GM21576 (cell line): ENCODE results near the gene THADA.
"Not testable (repeated sequence)": the region's sequence is repeated elsewhere in the genome, so short reads cannot be mapped to it uniquely, and the experiment has no call there.

ENCODE experiments used
- ATAC-seq: cut with Tn5 transposase; IDR thresholded peaks from one replicate; pipeline ENCODE4 v1.9.1; 2021; ENCODE audit warnings: mild to moderate bottlenecking, moderate library complexity; ENCODE audit not compliant: unreplicated experiment

THADA gene

GRCh38 chr2:43196768-43197587 is 398.9 kb downstream of the THADA start:
- no peak for ATAC-seq

- peak; percentile 43 for ATAC-seq
Observed at GRCh38 chr2:43194121-43194869, 401.5 kb downstream of the THADA start.

GRCh38 chr2:43193652-43194120 is 402.2 kb downstream of the THADA start:
- no peak for ATAC-seq

- no peak for ATAC-seq
Observed at GRCh38 chr2:43192744-43193651, 402.8 kb downstream of the THADA start.

GRCh38 chr2:43191947-43192516 is 403.8 kb downstream of the THADA start:
- no peak for ATAC-seq

GRCh38 chr2:43190311-43191052 is 405.4 kb downstream of the THADA start:
- no peak for ATAC-seq

- not testable (repeated sequence) for ATAC-seq
Observed at GRCh38 chr2:43189861-43190260, 406.0 kb downstream of the THADA start.

- no peak for ATAC-seq
Observed at GRCh38 chr2:43188561-43189386, 407.1 kb downstream of the THADA start.

- no peak for ATAC-seq
Observed at GRCh38 chr2:43186679-43187374, 409.0 kb downstream of the THADA start.

- no peak for ATAC-seq
Observed at GRCh38 chr2:43186321-43186678, 409.5 kb downstream of the THADA start.

GRCh38 chr2:43185146-43185545 is 410.7 kb downstream of the THADA start:
- ATAC-seq: no peak

- no peak for ATAC-seq
Observed at GRCh38 chr2:43184339-43184895, 411.4 kb downstream of the THADA start.

- no peak for ATAC-seq
Observed at GRCh38 chr2:43183743-43184142, 412.1 kb downstream of the THADA start.

- no peak for ATAC-seq
Observed at GRCh38 chr2:43180897-43181296, 414.9 kb downstream of the THADA start.
